Amniotic stem cell (primary cell): ENCODE measurements around the gene GNB1.

Experiments used
- DNase-seq: peaks from one replicate; lab custom pipeline; 2025; lab: John Stamatoyannopoulos, UW

GNB1 gene

GRCh38 chr1:1825217-1825616 lies 65.7 kb downstream of the GNB1 start:
- DNase-seq: no peak

- no peak for DNase-seq
Observed at GRCh38 chr1:1819762-1820161, 71.1 kb downstream of the GNB1 start.

- no peak for DNase-seq
Observed at GRCh38 chr1:1817221-1817620, 73.7 kb downstream of the GNB1 start.

- DNase-seq: no peak
Observed at GRCh38 chr1:1815606-1816281, 75.1 kb downstream of the GNB1 start.

GRCh38 chr1:1809489-1809888 lies 81.4 kb downstream of the GNB1 start:
- no peak for DNase-seq

GRCh38 chr1:1808206-1808605 lies 82.7 kb downstream of the GNB1 start:
- DNase-seq: no peak

- no peak for DNase-seq
Observed at GRCh38 chr1:1806890-1807289, 84.0 kb downstream of the GNB1 start.

GRCh38 chr1:1804301-1804700 lies 86.6 kb downstream of the GNB1 start:
- no peak for DNase-seq

GRCh38 chr1:1802871-1803270 lies 88.0 kb downstream of the GNB1 start:
- no peak for DNase-seq

- DNase-seq: no peak
Observed at GRCh38 chr1:1799716-1800115, 91.2 kb downstream of the GNB1 start.

GRCh38 chr1:1797731-1798341 lies 93.1 kb downstream of the GNB1 start:
- no peak for DNase-seq

- no peak for DNase-seq
Observed at GRCh38 chr1:1796466-1796865, 94.4 kb downstream of the GNB1 start.

- DNase-seq: no peak
Observed at GRCh38 chr1:1794999-1795398, 95.9 kb downstream of the GNB1 start.

GRCh38 chr1:1793481-1794244 lies 97.2 kb downstream of the GNB1 start:
- no peak for DNase-seq

GRCh38 chr1:1788646-1789431 lies 102.0 kb downstream of the GNB1 start:
- DNase-seq: no peak

- no peak for DNase-seq
Observed at GRCh38 chr1:1788136-1788535, 102.8 kb downstream of the GNB1 start.

GRCh38 chr1:1786836-1787605 lies 103.9 kb downstream of the GNB1 start:
- DNase-seq: no peak

GRCh38 chr1:1785666-1786065 lies 105.2 kb downstream of the GNB1 start:
- no peak for DNase-seq

- no peak for DNase-seq
Observed at GRCh38 chr1:1784933-1785332, 106.0 kb downstream of the GNB1 start.

GRCh38 chr1:1783320-1783719 lies 107.6 kb downstream of the GNB1 start:
- DNase-seq: no peak

GRCh38 chr1:1782399-1783221 lies 108.3 kb downstream of the GNB1 start:
- peak; percentile 30 for DNase-seq
